ENCODE results near the gene FAM219A. TPM values are rescaled to one million over a fixed set of nuclear protein-coding genes. Genes with fewer than 3 reads are reported as not detected.
"Not testable (repeated sequence)": the region's sequence is repeated elsewhere in the genome, so short reads cannot be mapped to it uniquely, and the experiment has no call there.

Gene FAM219A
- total RNA-seq, 1 donor from 2014 or later = 49.8 TPM

DNA sequence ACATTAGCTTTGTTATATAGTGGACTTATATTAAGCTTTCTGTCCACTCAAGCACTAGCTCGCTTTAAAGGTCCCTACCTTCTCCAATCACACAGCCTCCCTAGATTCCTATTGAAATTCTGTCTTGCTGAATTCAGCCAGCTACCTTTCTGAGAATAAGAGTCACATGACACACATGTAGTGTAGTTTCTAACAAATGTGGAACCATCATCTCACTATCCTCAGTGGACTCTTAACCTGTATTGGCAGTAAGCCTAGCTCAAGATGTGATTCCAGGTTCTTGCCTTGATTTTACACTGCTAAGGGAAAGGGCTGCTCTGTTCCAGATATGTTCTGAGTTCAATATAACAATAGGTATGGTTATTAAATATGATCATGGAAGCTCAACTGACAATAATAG is 11.4 kb downstream of the FAM219A start:
- DNase-seq (ENCODE audit: extremely low read depth, low read depth, low spot score) = no peak

GRCh38 chr9:34446468-34446891 is 11.9 kb downstream of the FAM219A start:
- DNase-seq (ENCODE audit: extremely low read depth, low read depth, low spot score) = no peak

- no peak for DNase-seq (ENCODE audit: extremely low read depth, low read depth, low spot score)
These were observed 14.4 kb downstream of the FAM219A start for GRCh38 chr9:34443976-34444375.

- DNase-seq (ENCODE audit: extremely low read depth, low read depth, low spot score) = no peak
These were observed 14.8 kb downstream of the FAM219A start for GRCh38 chr9:34443533-34443932.

GRCh38 chr9:34442770-34443169 is 15.6 kb downstream of the FAM219A start:
- DNase-seq (ENCODE audit: extremely low read depth, low read depth, low spot score) = no peak

DNA sequence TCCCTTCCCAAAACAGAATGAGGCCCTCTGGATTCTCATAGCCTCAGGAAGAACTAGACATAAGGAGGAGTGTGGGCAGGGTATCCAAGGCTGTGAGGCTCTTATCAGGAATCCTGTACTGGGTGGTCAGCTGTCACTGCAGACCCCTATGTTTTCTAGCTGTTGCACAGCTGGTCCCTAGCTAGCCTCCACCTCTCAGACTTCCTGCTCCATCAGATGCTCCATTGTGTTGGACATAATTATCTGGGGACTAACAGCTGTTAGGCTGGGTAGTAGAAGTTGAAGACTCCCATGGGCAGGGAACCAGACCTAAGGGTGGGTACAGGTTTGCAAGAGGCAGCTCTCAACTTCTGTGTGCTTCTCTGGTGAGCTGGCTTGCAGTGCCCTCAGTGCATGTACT is 18.4 kb downstream of the FAM219A start:
- no peak for DNase-seq (ENCODE audit: extremely low read depth, low read depth, low spot score)

DNA sequence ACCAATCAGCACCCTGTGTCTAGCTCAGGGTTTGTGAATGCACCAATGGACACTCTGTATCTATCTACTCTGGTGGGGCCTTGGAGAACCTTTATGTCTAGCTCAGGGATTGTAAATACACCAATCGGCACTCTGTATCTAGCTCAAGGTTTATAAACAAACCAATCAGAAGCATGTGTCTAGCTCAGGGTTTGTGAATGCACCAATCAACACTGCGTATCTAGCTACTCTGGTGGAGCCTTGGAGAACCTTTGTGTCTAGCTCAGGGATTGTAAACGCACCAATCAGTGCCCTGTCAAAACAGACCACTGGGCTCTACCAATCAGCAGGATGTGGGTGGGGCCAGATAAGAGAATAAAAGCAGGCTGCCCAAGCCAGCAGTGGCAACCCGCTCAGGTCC is 19.9 kb downstream of the FAM219A start:
- DNase-seq (ENCODE audit: extremely low read depth, low read depth, low spot score) = not testable (repeated sequence)

- not testable (repeated sequence) for DNase-seq (ENCODE audit: extremely low read depth, low read depth, low spot score)
These were observed 20.5 kb downstream of the FAM219A start for GRCh38 chr9:34437926-34438307.

GRCh38 chr9:34437006-34437925 is 21.1 kb downstream of the FAM219A start:
- peak; percentile 89 for DNase-seq (ENCODE audit: extremely low read depth, low read depth, low spot score)

DNA sequence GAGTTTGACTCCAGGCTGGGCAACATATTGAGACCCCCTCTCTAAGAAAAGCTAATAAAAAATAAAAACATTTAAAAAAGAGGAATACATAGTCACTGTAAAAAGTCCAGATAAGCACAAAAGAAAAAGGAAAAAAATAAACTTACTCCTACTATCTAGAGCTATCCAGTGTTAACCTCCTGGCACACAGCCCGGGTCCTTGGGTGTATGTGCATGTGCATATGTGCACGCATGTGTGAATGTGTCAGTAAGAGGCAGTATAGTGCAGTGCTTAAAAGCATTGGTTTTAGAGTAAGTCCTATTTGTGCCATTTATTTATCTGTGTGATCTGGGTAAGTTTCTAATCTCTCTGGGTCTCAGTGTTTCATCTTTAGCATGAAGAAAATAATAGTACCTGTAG is 26.7 kb downstream of the FAM219A start:
- DNase-seq (ENCODE audit: extremely low read depth, low read depth, low spot score) = no peak

GRCh38 chr9:34430843-34431437 is 27.4 kb downstream of the FAM219A start:
- DNase-seq (ENCODE audit: extremely low read depth, low read depth, low spot score) = no peak

DNA sequence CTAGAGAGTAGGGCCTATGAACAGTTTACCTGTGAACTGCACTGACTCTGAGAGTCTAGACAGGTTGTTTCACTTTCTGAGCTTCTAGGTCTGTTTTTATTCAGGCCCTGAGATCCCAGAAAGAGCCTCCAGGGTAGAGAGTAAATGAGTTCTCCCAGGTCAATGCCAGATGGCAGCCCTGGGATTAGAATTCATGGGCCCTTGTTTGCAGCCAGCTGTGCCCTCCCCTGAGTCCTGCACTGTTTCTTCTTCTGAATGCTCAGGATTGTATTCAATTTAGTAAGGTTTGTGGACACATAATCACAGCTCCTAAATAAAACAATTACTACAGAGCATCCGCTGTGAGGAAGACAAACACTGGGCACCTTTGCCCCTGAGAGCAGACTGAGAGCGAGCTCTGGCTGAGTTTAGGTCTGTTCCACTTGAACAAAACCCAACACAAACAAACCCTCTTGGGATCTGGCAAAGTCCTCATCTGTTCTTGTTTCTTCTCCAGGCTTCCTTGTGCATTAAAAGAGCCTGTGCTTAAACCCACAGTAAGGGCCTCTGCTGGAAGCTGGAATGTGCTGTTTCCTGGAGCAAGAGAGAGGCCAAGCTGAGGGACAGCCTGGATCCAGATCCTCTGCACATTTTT is 29.9 kb downstream of the FAM219A start:
- no peak for DNase-seq (ENCODE audit: extremely low read depth, low read depth, low spot score)

GRCh38 chr9:34426347-34427074 is 31.9 kb downstream of the FAM219A start:
- DNase-seq (ENCODE audit: extremely low read depth, low read depth, low spot score) = no peak

DNA sequence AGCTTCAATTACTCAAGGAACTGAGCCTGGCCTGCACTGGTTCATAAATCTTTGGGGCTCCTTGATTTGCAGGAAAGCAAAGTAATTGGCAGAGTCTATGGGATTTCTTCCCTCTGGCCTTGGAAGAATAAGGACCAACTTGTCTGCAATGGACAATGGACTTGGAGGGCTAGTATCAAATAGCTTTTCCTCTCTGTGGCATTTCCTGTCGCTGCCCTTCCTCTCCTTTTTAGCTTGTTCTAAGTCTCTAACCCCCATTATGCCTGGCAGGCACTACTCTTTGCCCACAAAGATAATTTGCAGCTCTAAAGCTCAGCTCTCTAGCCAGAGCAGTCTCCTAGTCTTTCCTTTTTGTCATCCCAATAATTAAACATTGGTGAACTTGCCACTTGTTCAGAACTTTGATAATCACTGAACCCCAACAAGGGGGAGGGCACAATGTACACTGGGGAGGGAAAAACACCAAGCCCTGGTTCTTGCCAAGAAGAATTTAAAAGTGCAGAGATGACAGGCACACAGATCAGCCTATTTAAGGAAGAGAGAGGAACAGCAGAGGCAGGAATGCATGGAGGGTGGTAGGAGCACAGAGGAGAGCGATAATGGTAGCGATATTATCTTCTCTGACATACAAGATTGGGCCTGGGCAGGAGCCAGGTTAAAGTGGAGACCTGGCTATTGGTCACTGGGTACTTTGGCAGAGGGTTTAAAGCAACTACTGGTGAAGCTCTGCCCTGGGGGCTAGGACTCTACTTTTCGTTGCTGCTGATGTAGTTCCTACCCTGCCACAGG is 38.5 kb downstream of the FAM219A start:
- no peak for DNase-seq (ENCODE audit: extremely low read depth, low read depth, low spot score)

DNA sequence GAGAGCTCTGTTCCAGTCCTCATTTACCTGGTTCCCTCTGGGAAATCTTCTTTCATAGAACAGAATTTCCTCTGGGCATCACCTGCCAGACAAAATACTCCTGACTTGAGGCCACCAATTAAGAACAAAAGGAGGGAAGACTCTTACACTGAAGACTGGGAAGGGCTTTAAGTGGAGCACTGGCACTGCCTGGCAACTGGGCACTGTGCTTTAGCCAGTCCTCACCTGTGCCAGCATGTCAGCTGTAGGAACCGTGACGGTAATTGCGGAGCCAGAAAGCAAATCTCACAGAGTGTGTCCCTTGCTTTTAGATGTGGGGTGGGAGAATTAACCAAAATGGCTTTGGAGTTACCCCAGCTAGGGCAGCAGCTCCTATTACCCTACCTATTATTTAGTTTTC is 40.6 kb downstream of the FAM219A start:
- no peak for DNase-seq (ENCODE audit: extremely low read depth, low read depth, low spot score)

DNA sequence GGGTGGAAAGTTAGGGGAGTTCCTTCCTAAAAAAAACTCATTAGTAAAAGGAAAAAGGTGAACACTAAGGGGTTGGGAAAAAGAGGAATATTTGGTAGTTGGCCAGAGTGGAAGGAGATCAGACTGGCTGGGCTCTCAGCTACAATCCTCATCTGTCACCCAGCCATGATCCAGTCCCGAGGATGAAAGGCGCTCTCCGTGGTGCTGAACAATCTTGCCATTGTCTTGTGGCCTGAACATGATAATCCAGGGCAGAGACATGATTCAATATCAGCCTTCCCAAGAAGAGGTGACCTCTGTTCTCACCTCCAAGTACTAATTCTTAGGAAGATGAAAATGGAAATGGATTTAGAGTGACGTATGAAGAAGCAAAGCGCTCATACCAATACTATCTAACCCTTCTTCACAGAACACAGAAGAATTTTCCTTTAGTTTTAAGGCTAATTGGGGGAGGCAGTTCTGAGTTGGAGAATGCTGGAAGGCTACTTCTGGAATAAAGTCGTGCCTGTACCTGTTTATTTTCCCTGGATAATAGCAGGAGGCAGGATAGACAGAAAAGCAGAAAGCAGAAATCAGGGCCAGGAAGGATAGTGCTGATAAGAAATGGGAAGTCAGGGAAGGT is 45.0 kb downstream of the FAM219A start:
- no peak for DNase-seq (ENCODE audit: extremely low read depth, low read depth, low spot score)

DNA sequence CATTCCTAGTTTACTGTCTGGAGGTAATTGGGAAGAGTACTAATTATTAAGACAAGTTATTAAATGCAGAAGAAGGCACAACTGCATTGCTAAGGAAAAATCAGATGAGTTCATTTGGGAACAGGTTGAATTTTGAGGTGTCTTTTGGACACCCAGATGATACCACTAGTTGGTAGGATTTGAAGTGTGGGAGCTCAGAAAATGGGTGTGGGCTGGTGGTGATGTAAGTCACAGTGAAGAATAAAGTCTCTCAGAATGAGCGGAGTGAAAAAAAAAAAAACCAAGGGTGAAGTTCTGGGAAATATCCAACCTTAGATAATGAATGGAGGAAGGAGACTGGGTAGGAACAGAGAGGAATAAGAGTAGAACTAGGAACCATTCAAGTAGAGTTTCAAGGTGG is 46.0 kb downstream of the FAM219A start:
- no peak for DNase-seq (ENCODE audit: extremely low read depth, low read depth, low spot score)

GRCh38 chr9:34409154-34409553 is 49.2 kb downstream of the FAM219A start:
- DNase-seq (ENCODE audit: extremely low read depth, low read depth, low spot score) = no peak

DNA sequence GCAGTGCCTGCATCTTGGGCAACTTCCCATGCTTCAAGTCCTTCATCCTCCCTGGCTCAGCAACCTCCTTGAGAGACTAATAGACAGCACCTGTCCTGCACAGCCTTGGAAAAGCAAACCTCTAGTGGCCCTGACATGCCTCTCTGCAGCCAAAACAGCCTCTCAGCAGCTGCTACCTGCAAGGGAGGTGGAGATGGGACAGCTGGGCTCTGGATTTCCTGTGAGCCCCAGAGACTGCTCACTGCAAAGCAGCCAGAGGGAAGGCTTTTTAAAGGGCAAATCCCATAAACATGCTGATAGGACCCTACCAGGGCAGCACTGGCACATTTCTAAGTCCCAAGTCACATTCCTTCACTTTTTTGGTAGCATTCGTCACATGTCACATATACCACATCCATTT is 50.2 kb downstream of the FAM219A start:
- DNase-seq (ENCODE audit: extremely low read depth, low read depth, low spot score) = no peak

DNA sequence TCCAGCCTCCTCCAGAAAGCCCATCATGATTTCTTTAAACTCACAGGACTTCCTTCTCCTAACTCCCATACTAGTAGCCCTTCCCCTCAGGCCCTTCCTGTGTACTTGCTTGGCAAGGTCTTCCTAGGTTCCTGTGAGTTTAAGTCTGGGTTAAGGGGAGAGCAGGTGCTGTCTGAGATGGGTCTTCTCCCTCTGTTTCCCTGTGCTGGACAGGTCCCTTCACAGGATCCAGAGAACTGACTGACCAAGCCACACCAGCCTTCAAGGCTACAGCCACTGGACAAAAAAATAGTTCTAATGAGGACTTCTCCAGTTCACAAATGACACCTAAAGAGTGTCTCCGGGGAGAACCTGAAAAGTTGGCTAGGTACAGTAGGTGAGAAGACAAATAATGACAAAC is 52.2 kb downstream of the FAM219A start:
- no peak for DNase-seq (ENCODE audit: extremely low read depth, low read depth, low spot score)

All from glomerular endothelial cell (primary cell).